ENCODE results near the gene WDR70.

DNA sequence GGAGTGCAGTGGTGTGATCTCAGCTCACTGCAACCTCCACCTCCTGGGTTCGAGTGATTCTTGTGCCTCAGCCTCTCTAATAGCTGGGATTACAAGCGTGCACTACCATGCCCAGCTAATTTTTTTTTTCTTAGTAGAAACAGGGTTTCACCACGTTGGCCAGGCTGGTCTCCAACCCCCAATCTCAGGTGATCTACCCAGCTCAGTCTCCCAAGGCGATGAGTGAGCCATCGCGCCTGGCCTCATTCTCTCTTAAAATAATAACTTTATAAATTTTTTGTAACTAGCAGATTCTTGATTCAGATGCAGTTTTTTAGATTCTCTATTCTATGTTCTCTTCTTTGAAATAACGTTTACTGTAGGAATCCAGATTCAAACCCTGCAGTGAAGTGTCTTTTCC lies 333.6 kb downstream of the WDR70 start:
- TF ChIP-seq POU2F2 (IDR thresholded peaks at IDR 0.05; ENCODE audit: low read depth, low read length) (no peak), POLR2A (IDR thresholded peaks at IDR 0.05; ENCODE audit: low read depth, low read length) (no peak), POLR2AphosphoS5 (IDR thresholded peaks at IDR 0.05; ENCODE audit: low read depth, low read length) (no peak), TAF1 (IDR thresholded peaks at IDR 0.05; ENCODE audit: low read depth, low read length) (no peak), SPI1 (IDR thresholded peaks at IDR 0.05; ENCODE audit: low read depth, low read length) (no peak)

All from GM12891 (cell line).